ENCODE data around the gene CYP2E1. TPM values are rescaled to one million over a fixed set of nuclear protein-coding genes. Genes with fewer than 3 reads are reported as not detected.

The CYP2E1 gene
- total and polyA plus RNA-seq, 7 experiments from 2014 or later = 0.19 to 2.2 (median 1.7) TPM; not detected in 2

DNA sequence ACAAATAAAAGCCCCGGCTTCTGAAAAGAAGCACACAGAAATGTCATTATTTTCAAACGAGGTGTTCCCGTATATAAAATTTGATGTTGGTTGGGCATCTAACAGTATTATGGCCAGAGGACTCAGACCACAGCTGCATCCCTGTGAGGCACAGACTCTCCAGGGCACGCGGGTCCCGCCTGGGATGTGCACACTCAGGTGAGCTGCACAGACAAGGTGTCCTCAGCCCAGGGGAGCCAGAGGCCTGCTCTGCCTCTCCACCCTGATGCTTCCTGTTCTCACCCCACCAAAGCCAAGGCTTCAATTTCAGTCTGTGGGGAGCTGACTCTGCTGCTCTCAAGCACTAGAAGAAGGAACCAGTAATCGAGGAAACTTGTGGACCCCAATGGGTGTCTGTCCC lies 1.7 kb upstream of the CYP2E1 start:
- peaks cover 16 to 18% of the 10 kb centered on the region in 2 donors for H3K4me1 ChIP-seq (ENCODE audit: control insufficient read depth in 2 of 2, insufficient read depth in 2 of 2, low read length in 2 of 2)
- peaks cover 8 to 26% (median 18%) of the 10 kb centered on the region in 7 donors for H3K4me1 Mint-ChIP-seq
- peaks cover 0 to 6% (median 4%) of the 10 kb centered on the region in 5 donors for H3K36me3 Mint-ChIP-seq
- POLR2A ChIA-PET = no interaction called here
- peaks cover 29 to 65% (median 46%) of the 10 kb centered on the region in 5 donors for H3K27me3 Mint-ChIP-seq
- H3K27me3 ChIP-seq (ENCODE audit: control insufficient read depth in 2 of 2, insufficient read depth in 2 of 2, low read length in 2 of 2) = peaks cover 0 to 10% of the 10 kb centered on the region in 2 donors
- no peak overlapping the region for H3K4me3 ChIP-seq (ENCODE audit: low read length)
- H3K36me3 ChIP-seq (ENCODE audit: control insufficient read depth in 2 of 3, insufficient read depth in 3 of 3, low read length in 3 of 3) = no peaks in the 10 kb centered on the region
- H3K27ac ChIP-seq (ENCODE audit: low read depth, low read length) = no peak overlapping the region
- H3K4me3 Mint-ChIP-seq = no peak overlapping the region
- CTCF ChIA-PET = no interaction called here
- H3K9me3 Mint-ChIP-seq = peaks cover 1 to 21% (median 13%) of the 10 kb centered on the region in 11 donors
- ATAC-seq (no peak), DNase-seq (no peak)
- intact Hi-C loops (cut with micrococcal nuclease) = no loop called here
- no peak overlapping the region for H3K27ac Mint-ChIP-seq
- peaks cover 0 to 11% (median 0%) of the 10 kb centered on the region in 3 experiments for H3K9me3 ChIP-seq (ENCODE audit: control insufficient read depth in 2 of 3, low read length in 3 of 3)

DNA sequence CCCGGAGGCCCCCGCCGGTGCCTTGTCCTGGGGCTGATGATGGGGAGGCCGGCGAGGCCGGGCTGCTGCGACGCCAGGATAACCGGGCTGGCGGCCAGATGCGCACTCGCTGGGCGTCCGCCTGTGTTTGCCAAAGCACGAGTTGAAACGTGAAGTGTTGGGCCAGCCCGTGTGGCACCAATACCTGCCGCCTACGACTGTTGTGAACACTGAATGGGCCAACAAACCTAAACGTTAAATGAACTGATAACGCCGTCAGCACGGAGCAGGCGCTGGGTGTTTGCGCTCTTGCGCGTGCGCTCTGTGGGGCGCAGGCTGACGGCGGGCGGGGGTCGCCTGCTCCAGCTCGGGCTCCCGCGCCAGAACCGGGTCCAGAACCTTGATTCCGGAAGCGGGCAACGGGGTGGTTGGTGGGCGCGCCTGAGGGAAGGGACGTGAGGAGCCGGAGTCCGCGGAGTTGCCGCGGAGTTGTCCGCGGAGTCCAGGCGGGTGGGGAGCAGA lies 658 bp downstream of the CYP2E1 start:
- peaks cover 0 to 6% (median 4%) of the 10 kb centered on the region in 5 donors for H3K36me3 Mint-ChIP-seq
- no peak for ATAC-seq
- peak overlapping the region in 4 of 10 donors; percentile 2 to 69 (median 11) for H3K4me3 Mint-ChIP-seq
- H3K4me1 Mint-ChIP-seq = peaks cover 8 to 25% (median 18%) of the 10 kb centered on the region in 7 donors
- POLR2A ChIA-PET = no interaction called here
- H3K27ac Mint-ChIP-seq = no peak overlapping the region
- Histone ChIP-seq H3K9me3 (ENCODE audit: control insufficient read depth in 2 of 3, low read length in 3 of 3) (peaks cover 0 to 11% (median 0%) of the 10 kb centered on the region in 3 experiments), H3K27ac (ENCODE audit: low read depth, low read length) (no peak overlapping the region), H3K36me3 (ENCODE audit: control insufficient read depth in 2 of 3, insufficient read depth in 3 of 3, low read length in 3 of 3) (no peaks in the 10 kb centered on the region), H3K27me3 (ENCODE audit: control insufficient read depth in 2 of 2, insufficient read depth in 2 of 2, low read length in 2 of 2) (peaks cover 0 to 10% of the 10 kb centered on the region in 2 donors), H3K4me1 (ENCODE audit: control insufficient read depth in 2 of 2, insufficient read depth in 2 of 2, low read length in 2 of 2) (peaks cover 14 to 15% of the 10 kb centered on the region in 2 donors), H3K4me3 (ENCODE audit: low read length) (no peak overlapping the region)
- CTCF ChIA-PET = no interaction called here
- H3K27me3 Mint-ChIP-seq = peaks cover 40 to 67% (median 62%) of the 10 kb centered on the region in 5 donors
- no peak for DNase-seq
- intact Hi-C loops (cut with micrococcal nuclease) = no loop called here
- H3K9me3 Mint-ChIP-seq = peaks cover 1 to 17% (median 9%) of the 10 kb centered on the region in 11 donors

DNA sequence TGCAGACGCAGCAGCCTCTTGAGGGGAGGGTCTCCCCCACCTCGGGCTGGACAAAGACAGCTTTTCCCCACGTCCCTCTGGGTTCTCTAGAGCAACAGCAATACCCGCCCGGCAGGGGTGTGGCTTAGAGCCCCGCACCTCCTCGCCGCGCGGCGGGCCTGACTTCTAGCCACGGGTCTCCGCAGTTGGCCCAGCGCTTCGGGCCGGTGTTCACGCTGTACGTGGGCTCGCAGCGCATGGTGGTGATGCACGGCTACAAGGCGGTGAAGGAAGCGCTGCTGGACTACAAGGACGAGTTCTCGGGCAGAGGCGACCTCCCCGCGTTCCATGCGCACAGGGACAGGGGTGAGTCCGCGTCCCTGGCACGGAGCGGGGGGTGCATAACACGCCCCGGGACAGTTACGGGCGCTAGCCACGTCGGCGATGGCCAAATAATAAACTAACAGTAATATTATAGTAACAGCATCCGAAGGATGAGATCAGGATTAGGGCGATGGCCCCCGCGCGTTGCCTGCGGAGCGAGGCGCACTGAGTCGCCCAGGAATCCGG lies 1.2 kb downstream of the CYP2E1 start:
- Mint-ChIP-seq H3K4me1 (peaks cover 8 to 25% (median 18%) of the 10 kb centered on the region in 7 donors), H3K27me3 (peaks cover 40 to 68% (median 58%) of the 10 kb centered on the region in 5 donors), H3K9me3 (peaks cover 0 to 11% (median 3%) of the 10 kb centered on the region in 11 donors), H3K4me3 (peak overlapping the region in 8 of 10 donors; percentile 5 to 77 (median 68)), H3K27ac (no peak overlapping the region), H3K36me3 (peaks cover 0 to 3% (median under 1%) of the 10 kb centered on the region in 5 donors)
- DNase-seq = no peak
- Histone ChIP-seq H3K27ac (ENCODE audit: low read depth, low read length) (no peak overlapping the region), H3K36me3 (ENCODE audit: control insufficient read depth in 2 of 3, insufficient read depth in 3 of 3, low read length in 3 of 3) (no peaks in the 10 kb centered on the region), H3K4me3 (ENCODE audit: low read length) (no peak overlapping the region), H3K27me3 (ENCODE audit: control insufficient read depth in 2 of 2, insufficient read depth in 2 of 2, low read length in 2 of 2) (peaks cover 0 to 10% of the 10 kb centered on the region in 2 donors), H3K9me3 (ENCODE audit: control insufficient read depth in 2 of 3, low read length in 3 of 3) (peaks cover 0 to 5% (median 0%) of the 10 kb centered on the region in 3 experiments), H3K4me1 (ENCODE audit: control insufficient read depth in 2 of 2, insufficient read depth in 2 of 2, low read length in 2 of 2) (peaks cover 14 to 15% of the 10 kb centered on the region in 2 donors)
- ChIA-PET CTCF (no interaction called here), POLR2A (no interaction called here)
- intact Hi-C loops (cut with micrococcal nuclease) = no loop called here
- no peak for ATAC-seq

DNA sequence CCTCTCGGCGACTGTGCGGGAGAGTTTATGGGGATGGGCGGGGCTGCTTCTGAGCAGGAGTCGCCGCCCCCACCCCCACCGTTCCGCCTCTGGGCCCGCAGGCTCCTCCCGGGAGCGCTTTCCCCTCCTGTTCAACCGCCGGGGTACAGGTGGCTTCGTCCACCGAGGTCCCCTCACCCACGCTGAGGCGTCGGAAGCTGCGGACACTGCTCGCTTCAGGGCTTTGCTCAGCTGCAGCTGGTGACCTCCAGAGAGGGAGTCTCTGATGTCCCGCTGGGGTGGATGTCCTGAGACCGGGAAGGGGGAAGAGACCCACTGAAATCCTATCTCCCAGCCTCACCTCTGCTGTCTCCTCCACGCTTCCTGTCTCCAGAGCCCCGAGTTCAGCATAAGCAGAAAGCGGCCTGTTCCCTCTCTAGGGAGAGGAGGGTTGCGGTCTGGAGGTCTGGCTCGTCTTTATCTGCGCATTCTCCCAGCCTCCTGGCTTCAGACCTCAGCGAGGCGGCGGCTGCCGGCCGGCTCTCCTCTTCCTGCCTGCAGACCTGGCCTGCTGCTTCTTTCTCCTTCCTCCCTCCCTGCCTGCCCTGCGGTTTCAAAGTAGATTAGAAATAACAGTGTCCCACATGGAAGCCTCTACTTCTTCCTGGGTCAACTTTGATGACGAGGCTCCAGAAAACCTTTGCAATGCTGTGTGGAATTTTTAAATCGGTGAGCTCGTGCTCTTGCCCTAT lies 1.8 kb downstream of the CYP2E1 start:
- peak overlapping the region in 1 of 9 donors; percentile 65 for H3K27ac Mint-ChIP-seq
- intact Hi-C loops (cut with micrococcal nuclease) = no loop called here

DNA sequence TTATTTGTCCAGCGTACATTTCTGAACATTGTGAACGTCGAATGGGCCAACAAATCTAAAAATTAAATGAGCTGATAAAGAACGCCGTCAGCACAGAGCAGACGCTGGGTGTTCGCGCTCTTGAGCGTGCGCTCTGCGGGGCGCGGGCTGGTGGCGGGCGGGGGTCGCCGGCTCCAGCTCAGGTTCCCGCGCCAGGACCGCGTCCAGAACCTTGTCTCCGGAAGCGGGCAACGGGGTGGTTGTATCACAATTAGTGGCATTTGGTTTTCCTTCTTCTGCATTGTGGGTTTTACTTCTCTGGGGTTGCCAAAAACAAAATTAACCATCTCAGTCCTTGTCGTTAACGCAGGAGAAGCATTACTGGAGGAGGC lies 2.4 kb downstream of the CYP2E1 start:
- ChIA-PET CTCF (no interaction called here), POLR2A (no interaction called here)
- H3K27ac Mint-ChIP-seq = peak overlapping the region in 1 of 9 donors; percentile 11
- peaks cover 8 to 25% (median 18%) of the 10 kb centered on the region in 7 donors for H3K4me1 Mint-ChIP-seq
- no peaks in the 10 kb centered on the region for H3K36me3 Mint-ChIP-seq
- Histone ChIP-seq H3K36me3 (ENCODE audit: control insufficient read depth in 2 of 3, insufficient read depth in 3 of 3, low read length in 3 of 3) (no peaks in the 10 kb centered on the region), H3K27me3 (ENCODE audit: control insufficient read depth in 2 of 2, insufficient read depth in 2 of 2, low read length in 2 of 2) (peaks cover 0 to 10% of the 10 kb centered on the region in 2 donors), H3K4me1 (ENCODE audit: control insufficient read depth in 2 of 2, insufficient read depth in 2 of 2, low read length in 2 of 2) (peaks cover 14 to 15% of the 10 kb centered on the region in 2 donors), H3K27ac (ENCODE audit: low read depth, low read length) (no peak overlapping the region), H3K9me3 (ENCODE audit: control insufficient read depth in 2 of 3, low read length in 3 of 3) (no peaks in the 10 kb centered on the region), H3K4me3 (ENCODE audit: low read length) (no peak overlapping the region)
- H3K27me3 Mint-ChIP-seq = peaks cover 40 to 68% (median 60%) of the 10 kb centered on the region in 5 donors
- DNase-seq = no peak
- no peak for ATAC-seq
- intact Hi-C loops (cut with micrococcal nuclease) = no loop called here
- peaks cover 0 to 2% (median 0%) of the 10 kb centered on the region in 11 donors for H3K9me3 Mint-ChIP-seq
- H3K4me3 Mint-ChIP-seq = peak overlapping the region; percentile 54 to 77 (median 66)

More for the DNA sequence above, 1.8 kb downstream of the CYP2E1 start:
- Mint-ChIP-seq H3K9me3 (peaks cover 0 to 5% (median 0%) of the 10 kb centered on the region in 11 donors), H3K4me1 (peaks cover 8 to 25% (median 18%) of the 10 kb centered on the region in 7 donors), H3K4me3 (peak overlapping the region; percentile 45 to 77 (median 66)), H3K27me3 (peaks cover 40 to 68% (median 60%) of the 10 kb centered on the region in 5 donors), H3K36me3 (no peaks in the 10 kb centered on the region)
- Histone ChIP-seq H3K27me3 (ENCODE audit: control insufficient read depth in 2 of 2, insufficient read depth in 2 of 2, low read length in 2 of 2) (peaks cover 0 to 10% of the 10 kb centered on the region in 2 donors), H3K4me1 (ENCODE audit: control insufficient read depth in 2 of 2, insufficient read depth in 2 of 2, low read length in 2 of 2) (peaks cover 14 to 15% of the 10 kb centered on the region in 2 donors), H3K4me3 (ENCODE audit: low read length) (no peak overlapping the region), H3K27ac (ENCODE audit: low read depth, low read length) (no peak overlapping the region), H3K36me3 (ENCODE audit: control insufficient read depth in 2 of 3, insufficient read depth in 3 of 3, low read length in 3 of 3) (no peaks in the 10 kb centered on the region), H3K9me3 (ENCODE audit: control insufficient read depth in 2 of 3, low read length in 3 of 3) (no peaks in the 10 kb centered on the region)
- ChIA-PET POLR2A (no interaction called here), CTCF (no interaction called here)
- ATAC-seq (peak; percentile 18), DNase-seq (no peak)

DNA sequence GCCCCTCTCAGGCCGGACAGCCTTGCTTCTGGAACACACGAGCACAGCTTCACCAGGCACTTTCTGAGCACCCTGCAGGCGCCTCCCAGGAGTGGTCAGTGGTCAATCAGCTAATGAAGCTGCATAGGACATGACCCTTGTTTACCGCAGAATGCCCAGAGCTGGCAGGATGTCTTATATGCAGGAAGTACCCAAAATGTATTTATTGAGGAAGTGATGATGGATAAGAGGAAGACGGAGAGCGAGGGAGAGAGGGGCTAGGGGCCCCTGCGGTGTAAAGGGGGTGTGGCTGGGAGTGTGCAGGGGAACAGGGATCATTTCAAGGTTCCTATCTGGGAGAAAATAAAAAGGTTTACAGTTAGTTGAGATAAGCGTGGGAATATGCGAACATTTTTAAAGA lies 3.3 kb downstream of the CYP2E1 start:
- Histone ChIP-seq H3K4me1 (ENCODE audit: control insufficient read depth in 2 of 2, insufficient read depth in 2 of 2, low read length in 2 of 2) (peaks cover 14 to 15% of the 10 kb centered on the region in 2 donors), H3K9me3 (ENCODE audit: control insufficient read depth in 2 of 3, low read length in 3 of 3) (no peaks in the 10 kb centered on the region), H3K36me3 (ENCODE audit: control insufficient read depth in 2 of 3, insufficient read depth in 3 of 3, low read length in 3 of 3) (no peaks in the 10 kb centered on the region), H3K4me3 (ENCODE audit: low read length) (no peak overlapping the region), H3K27ac (ENCODE audit: low read depth, low read length) (no peak overlapping the region), H3K27me3 (ENCODE audit: control insufficient read depth in 2 of 2, insufficient read depth in 2 of 2, low read length in 2 of 2) (peaks cover 0 to 10% of the 10 kb centered on the region in 2 donors)
- DNase-seq = no peak
- ChIA-PET CTCF (no interaction called here), POLR2A (no interaction called here)
- no peaks in the 10 kb centered on the region for H3K36me3 Mint-ChIP-seq
- no peak overlapping the region for H3K27ac Mint-ChIP-seq
- H3K4me1 Mint-ChIP-seq = peaks cover 8 to 25% (median 18%) of the 10 kb centered on the region in 7 donors
- peak overlapping the region in 4 of 10 donors; percentile 24 to 53 (median 40) for H3K4me3 Mint-ChIP-seq
- ATAC-seq = no peak
- peaks cover 40 to 65% (median 60%) of the 10 kb centered on the region in 5 donors for H3K27me3 Mint-ChIP-seq
- H3K9me3 Mint-ChIP-seq = no peaks in the 10 kb centered on the region
- intact Hi-C loops (cut with micrococcal nuclease) = no loop called here
